ENCODE data around the gene UVRAG.

The UVRAG gene

GRCh38 chr11:75777461-75778110 is 37.4 kb upstream of the UVRAG start:
- CTCF ChIA-PET, result interaction anchor here (0.6 to 1.3 kb wide), 3 partner anchors 8 to 374 kb away, joined by 3 read pairs; no protein-coding TSS in a partner anchor
- POLR2A ChIA-PET, result no interaction called here
- TF ChIP-seq REST (tag by site-specific recombination; IDR thresholded peaks at IDR 0.05) (no peak), REPIN1 (tag by site-specific recombination; IDR thresholded peaks at IDR 0.05; ENCODE audit: low read depth) (no peak), ZNF777 (tag by site-specific recombination; IDR thresholded peaks at IDR 0.05; ENCODE audit: borderline replicate concordance) (no peak), TCF7L2 (IDR thresholded peaks at IDR 0.05; ENCODE audit: borderline replicate concordance, low read depth, low read length) (no peak), ZNF654 (tag by site-specific recombination; IDR thresholded peaks at IDR 0.05; ENCODE audit: low read depth) (no peak), ZNF221 (tag by site-specific recombination; IDR thresholded peaks at IDR 0.05; ENCODE audit: borderline replicate concordance) (no peak), ZNF555 (tag by site-specific recombination; conservative IDR thresholded peaks at IDR 0.05) (no peak), PRDM4 (tag by site-specific recombination; IDR thresholded peaks at IDR 0.05) (no peak), ZNF10 (tag by site-specific recombination; IDR thresholded peaks at IDR 0.05) (no peak), ZBTB11 (tag by site-specific recombination; conservative IDR thresholded peaks at IDR 0.05; ENCODE audit: low read depth) (no peak), ZNF768 (tag by site-specific recombination; IDR thresholded peaks at IDR 0.05) (no peak), KLF7 (tag by site-specific recombination; IDR thresholded peaks at IDR 0.05; ENCODE audit: borderline replicate concordance) (no peak)

GRCh38 chr11:75778962-75779361 is 36.0 kb upstream of the UVRAG start:
- H3K9me3 ChIP-seq (ENCODE audit: control insufficient read depth, insufficient read depth, low read depth, low read length), result no peaks in the 10 kb centered on the region
- H3K4me3 ChIP-seq (ENCODE audit: low read depth, low read length), result no peak overlapping the region
- CTCF ChIA-PET, result no interaction called here
- no peaks in the 10 kb centered on the region for H3K4me1 ChIP-seq (ENCODE audit: control insufficient read depth, insufficient read depth, low read length)
- POLR2A ChIA-PET, result interaction anchor here (0.7 kb wide), 1 partner anchor 56 kb away, joined by 8 read pairs; no protein-coding TSS in a partner anchor
- H3K36me3 ChIP-seq (ENCODE audit: control insufficient read depth in 2 of 2, insufficient read depth in 1 of 2, low read length in 2 of 2), result no peaks in the 10 kb centered on the region
- no peak overlapping the region for H3K27ac ChIP-seq (ENCODE audit: extremely low read depth, low read depth, low read length)
- TF ChIP-seq ZNF280C (tag by site-specific recombination; IDR thresholded peaks at IDR 0.05) (no peak), ZNF585B (tag by site-specific recombination; IDR thresholded peaks at IDR 0.05) (no peak), HOXD13 (CRISPR knock-in tag; IDR thresholded peaks at IDR 0.05; ENCODE audit: borderline replicate concordance) (no peak), OSR2 (tag by site-specific recombination; IDR thresholded peaks at IDR 0.05) (no peak), ZNF501 (tag by site-specific recombination; IDR thresholded peaks at IDR 0.05) (no peak), ZNF488 (tag by site-specific recombination; IDR thresholded peaks at IDR 0.05) (no peak), ZBTB44 (tag by site-specific recombination; IDR thresholded peaks at IDR 0.05) (no peak)

More at GRCh38 chr11:75777461-75778110, 37.4 kb upstream of the UVRAG start:
- H3K9me3 ChIP-seq (ENCODE audit: control insufficient read depth, insufficient read depth, low read depth, low read length), result no peaks in the 10 kb centered on the region
- H3K36me3 ChIP-seq (ENCODE audit: control insufficient read depth in 2 of 2, insufficient read depth in 1 of 2, low read length in 2 of 2), result no peaks in the 10 kb centered on the region
- H3K4me3 ChIP-seq (ENCODE audit: low read depth, low read length), result no peak overlapping the region
- no peaks in the 10 kb centered on the region for H3K4me1 ChIP-seq (ENCODE audit: control insufficient read depth, insufficient read depth, low read length)
- H3K27ac ChIP-seq (ENCODE audit: extremely low read depth, low read depth, low read length), result no peak overlapping the region

Data from HEK293 (cell line).